ENCODE data around the gene GPR142.

Gene GPR142

DNA sequence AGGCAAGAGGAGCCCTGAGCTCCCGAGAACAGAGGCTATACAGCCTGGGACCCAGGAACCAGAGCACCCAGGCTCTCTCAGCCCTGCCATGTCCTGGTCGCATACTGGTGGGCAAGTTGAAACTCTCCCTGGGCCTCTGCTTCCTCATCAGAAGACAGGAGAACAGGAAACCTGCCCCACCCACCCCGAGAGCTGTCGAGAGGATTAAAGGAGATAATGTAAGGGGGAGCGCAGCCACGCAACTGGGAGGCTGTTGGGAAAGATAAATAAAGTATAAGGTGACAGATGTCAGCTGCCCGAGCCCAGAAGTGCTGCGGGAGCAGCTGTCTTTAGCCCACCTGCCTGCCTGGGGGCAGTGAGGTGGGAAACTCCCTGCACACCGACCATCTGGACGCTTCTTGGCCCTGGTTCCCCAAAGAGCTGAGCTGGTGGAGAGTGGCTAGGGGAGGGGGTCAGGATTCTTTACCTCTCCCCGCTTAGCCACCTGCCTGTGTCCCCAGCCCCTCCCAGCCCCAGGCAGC lies 34.5 kb upstream of the GPR142 start:
- Histone ChIP-seq H3K4me3 (ENCODE audit: low read depth, low read length) (no peak overlapping the region), H3K9ac (ENCODE audit: low read length) (no peak overlapping the region), H3K27me3 (ENCODE audit: control insufficient read depth, insufficient read depth, low read length) (peaks cover 11% of the 10 kb centered on the region), H3K36me3 (ENCODE audit: control insufficient read depth, insufficient read depth, low read length) (no peaks in the 10 kb centered on the region), H3K9me3 (ENCODE audit: control insufficient read depth, insufficient read depth, low read depth, low read length) (peaks cover 9% of the 10 kb centered on the region; the same call in 1 of the 2 replicates), H3K27ac (ENCODE audit: low read depth, low read length) (no peak overlapping the region), H3K4me1 (ENCODE audit: control insufficient read depth, insufficient read depth, low read length) (peaks cover 29% of the 10 kb centered on the region)

DNA sequence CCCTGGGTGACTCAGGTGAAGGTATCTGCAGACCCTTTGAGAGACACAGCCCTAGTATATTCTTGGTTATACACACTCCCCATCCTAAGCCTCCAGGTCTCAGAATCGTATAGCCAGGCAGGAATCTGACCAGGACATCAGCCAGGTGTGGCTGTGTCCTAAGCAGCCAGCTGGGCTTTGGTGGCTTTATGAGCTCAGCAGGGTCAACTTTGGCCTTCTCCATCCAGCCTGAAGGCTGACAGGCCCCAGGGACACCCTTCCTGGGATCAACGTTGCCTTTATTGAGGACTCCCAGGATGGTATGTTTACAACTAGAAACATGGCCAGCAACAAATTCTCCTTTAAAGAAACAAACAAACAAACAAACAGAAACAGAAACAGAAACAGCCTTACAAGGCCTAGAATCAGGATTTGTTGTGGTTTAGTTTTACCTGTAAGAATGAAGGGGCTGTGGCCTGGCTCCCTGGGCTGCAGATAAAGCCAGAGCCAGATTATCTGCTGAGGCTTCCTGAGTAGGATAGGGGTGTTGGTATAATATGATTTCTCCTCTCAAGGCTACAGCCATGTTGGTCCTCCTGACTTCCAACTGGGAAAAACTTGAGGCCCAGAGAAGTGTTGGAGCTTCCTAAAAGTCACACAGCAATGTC lies 32.8 kb upstream of the GPR142 start:
- Histone ChIP-seq H3K4me3 (ENCODE audit: low read depth, low read length) (no peak overlapping the region), H3K9ac (ENCODE audit: low read length) (no peak overlapping the region), H3K27ac (ENCODE audit: low read depth, low read length) (no peak overlapping the region), H3K9me3 (ENCODE audit: control insufficient read depth, insufficient read depth, low read depth, low read length) (peaks cover 9% of the 10 kb centered on the region; the same call in 1 of the 2 replicates), H3K36me3 (ENCODE audit: control insufficient read depth, insufficient read depth, low read length) (no peaks in the 10 kb centered on the region), H3K27me3 (ENCODE audit: control insufficient read depth, insufficient read depth, low read length) (no peaks in the 10 kb centered on the region; the same call in 1 of the 2 replicates), H3K4me1 (ENCODE audit: control insufficient read depth, insufficient read depth, low read length) (peaks cover 19% of the 10 kb centered on the region)

DNA sequence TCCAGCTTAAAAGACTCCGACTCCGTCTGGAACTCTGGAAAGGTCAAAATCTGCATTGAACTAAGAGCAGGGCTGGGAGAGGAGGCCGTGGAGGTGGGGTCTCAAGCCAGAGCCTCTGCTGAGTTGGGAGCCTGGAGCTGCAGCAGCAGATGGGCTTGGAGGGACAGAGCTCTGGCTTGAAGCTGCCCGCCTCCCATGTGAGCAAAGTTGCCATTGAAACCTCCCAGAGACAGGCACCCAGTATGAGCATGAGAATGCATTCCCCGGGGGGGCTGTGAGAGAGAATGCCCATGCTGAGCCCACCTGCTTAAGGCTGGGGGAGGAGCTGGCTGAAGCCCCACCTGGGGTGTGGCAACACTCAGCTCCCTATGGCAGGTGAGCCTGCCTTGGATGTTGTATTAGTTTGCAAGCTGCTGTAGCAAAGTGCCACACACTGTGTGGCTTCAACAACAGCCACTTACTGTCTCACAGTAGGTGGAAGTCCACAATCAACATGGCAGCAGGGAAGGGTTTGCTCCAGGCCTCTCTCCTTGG lies 31.7 kb upstream of the GPR142 start:
- Histone ChIP-seq H3K9me3 (ENCODE audit: control insufficient read depth, insufficient read depth, low read depth, low read length) (peaks cover 9% of the 10 kb centered on the region; the same call in 1 of the 2 replicates), H3K9ac (ENCODE audit: low read length) (no peak overlapping the region), H3K27me3 (ENCODE audit: control insufficient read depth, insufficient read depth, low read length) (no peaks in the 10 kb centered on the region; the same call in 1 of the 2 replicates), H3K4me3 (ENCODE audit: low read depth, low read length) (no peak overlapping the region), H3K27ac (ENCODE audit: low read depth, low read length) (no peak overlapping the region), H3K36me3 (ENCODE audit: control insufficient read depth, insufficient read depth, low read length) (no peaks in the 10 kb centered on the region), H3K4me1 (ENCODE audit: control insufficient read depth, insufficient read depth, low read length) (peaks cover 19% of the 10 kb centered on the region)

DNA sequence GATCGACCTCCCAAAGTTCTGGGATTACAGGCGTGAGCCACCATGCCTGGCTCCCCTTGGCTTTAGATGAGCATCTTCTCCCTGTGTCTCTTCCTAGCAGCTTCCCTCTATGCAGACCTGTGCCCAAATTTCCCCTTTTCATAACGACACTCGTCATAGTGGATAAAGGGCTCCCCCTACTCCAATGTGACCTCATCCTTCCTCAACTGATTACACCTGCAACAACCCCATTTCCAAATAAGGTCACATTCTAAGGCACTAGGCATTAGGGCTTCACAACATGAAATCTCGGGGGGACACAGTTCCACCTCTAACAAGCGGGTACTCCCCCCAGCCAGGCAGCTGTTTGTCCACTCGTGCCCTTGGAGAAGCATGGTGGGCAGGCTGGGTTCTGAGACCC lies 31.0 kb upstream of the GPR142 start:
- Histone ChIP-seq H3K27me3 (ENCODE audit: control insufficient read depth, insufficient read depth, low read length) (no peaks in the 10 kb centered on the region; the same call in 1 of the 2 replicates), H3K9me3 (ENCODE audit: control insufficient read depth, insufficient read depth, low read depth, low read length) (peaks cover 9% of the 10 kb centered on the region; the same call in 1 of the 2 replicates), H3K27ac (ENCODE audit: low read depth, low read length) (no peak overlapping the region), H3K36me3 (ENCODE audit: control insufficient read depth, insufficient read depth, low read length) (no peaks in the 10 kb centered on the region), H3K9ac (ENCODE audit: low read length) (no peak overlapping the region), H3K4me3 (ENCODE audit: low read depth, low read length) (no peak overlapping the region), H3K4me1 (ENCODE audit: control insufficient read depth, insufficient read depth, low read length) (peaks cover 19% of the 10 kb centered on the region)

DNA sequence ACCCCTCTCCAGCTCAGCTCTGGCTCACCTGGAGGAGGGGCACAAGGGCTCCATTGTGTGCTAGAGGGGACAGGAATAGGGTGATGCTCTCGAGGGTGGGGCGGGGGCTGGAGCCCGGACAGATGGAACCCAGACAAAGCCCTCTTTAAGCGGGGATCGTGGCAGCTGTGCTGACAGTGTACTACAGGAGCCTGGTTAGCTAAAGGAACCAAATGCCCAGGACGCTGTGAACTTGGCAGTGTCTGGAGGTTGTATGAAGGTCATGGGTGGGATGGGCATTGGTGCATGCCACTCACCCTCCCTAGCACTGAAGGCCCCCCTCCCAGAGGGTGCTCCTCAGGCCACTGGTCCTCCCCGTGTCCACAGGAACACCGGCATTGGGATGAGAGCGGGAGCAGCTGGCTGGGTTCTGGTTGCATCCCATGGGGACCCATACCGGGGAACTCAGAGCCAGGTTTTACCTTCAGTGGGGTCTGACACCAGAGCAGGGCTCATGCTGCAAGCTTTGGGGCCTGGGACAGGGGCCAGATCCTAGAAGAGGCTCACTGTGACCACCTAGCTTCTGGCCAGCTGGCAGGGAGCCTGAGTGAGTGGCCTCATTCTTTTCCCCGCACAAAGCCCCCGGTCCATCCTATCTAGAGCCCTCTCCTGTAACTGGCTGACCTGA lies 29.3 kb upstream of the GPR142 start:
- Histone ChIP-seq H3K4me1 (ENCODE audit: control insufficient read depth, insufficient read depth, low read length) (peaks cover 8% of the 10 kb centered on the region; the same call in 1 of the 2 replicates), H3K27me3 (ENCODE audit: control insufficient read depth, insufficient read depth, low read length) (no peaks in the 10 kb centered on the region; the same call in 1 of the 2 replicates), H3K36me3 (ENCODE audit: control insufficient read depth, insufficient read depth, low read length) (no peaks in the 10 kb centered on the region), H3K9ac (ENCODE audit: low read length) (no peak overlapping the region), H3K27ac (ENCODE audit: low read depth, low read length) (no peak overlapping the region), H3K9me3 (ENCODE audit: control insufficient read depth, insufficient read depth, low read depth, low read length) (peaks cover 9% of the 10 kb centered on the region; the same call in 1 of the 2 replicates), H3K4me3 (ENCODE audit: low read depth, low read length) (no peak overlapping the region)

DNA sequence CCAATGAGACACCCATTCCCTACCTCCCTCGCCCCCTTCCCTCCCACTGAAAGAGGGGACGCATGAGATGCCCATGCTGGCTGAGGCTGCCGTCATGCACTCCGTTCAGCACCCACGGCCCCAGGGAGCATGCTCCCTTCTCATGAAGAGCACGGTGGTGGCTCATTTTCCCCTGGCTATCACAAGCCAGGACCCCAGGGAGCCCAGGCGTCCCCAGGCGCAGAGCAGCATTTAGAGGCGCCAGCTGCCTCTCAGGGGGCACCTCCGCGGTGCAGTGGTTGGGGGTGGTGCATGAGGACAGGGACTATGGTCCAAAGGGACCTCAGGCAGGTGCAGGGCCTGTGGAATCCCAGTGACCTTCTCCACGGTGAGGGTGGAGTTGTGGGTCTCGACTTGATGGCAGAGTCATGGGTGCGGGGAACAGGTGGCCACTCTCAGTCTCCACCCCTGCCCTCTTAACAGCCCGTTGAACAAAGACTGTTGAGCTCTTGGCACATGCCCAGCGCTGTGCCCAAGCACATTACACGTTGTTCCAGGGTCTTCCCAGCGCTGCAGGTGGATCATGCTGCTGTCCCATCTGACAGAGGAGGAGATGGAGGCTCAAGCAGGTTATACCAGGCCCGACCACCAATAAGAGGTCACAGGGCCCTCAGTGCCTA lies 27.6 kb upstream of the GPR142 start:
- no peak overlapping the region for H3K4me3 ChIP-seq (ENCODE audit: low read depth, low read length)
- H3K4me1 ChIP-seq (ENCODE audit: control insufficient read depth, insufficient read depth, low read length) = peaks cover 7% of the 10 kb centered on the region; the same call in 1 of the 2 replicates
- H3K9ac ChIP-seq (ENCODE audit: low read length) = no peak overlapping the region
- H3K36me3 ChIP-seq (ENCODE audit: control insufficient read depth, insufficient read depth, low read length) = no peaks in the 10 kb centered on the region
- no peaks in the 10 kb centered on the region; the same call in 1 of the 2 replicates for H3K27me3 ChIP-seq (ENCODE audit: control insufficient read depth, insufficient read depth, low read length)
- H3K9me3 ChIP-seq (ENCODE audit: control insufficient read depth, insufficient read depth, low read depth, low read length) = peaks cover 2% of the 10 kb centered on the region; the same call in 1 of the 2 replicates
- no peak overlapping the region for H3K27ac ChIP-seq (ENCODE audit: low read depth, low read length)

DNA sequence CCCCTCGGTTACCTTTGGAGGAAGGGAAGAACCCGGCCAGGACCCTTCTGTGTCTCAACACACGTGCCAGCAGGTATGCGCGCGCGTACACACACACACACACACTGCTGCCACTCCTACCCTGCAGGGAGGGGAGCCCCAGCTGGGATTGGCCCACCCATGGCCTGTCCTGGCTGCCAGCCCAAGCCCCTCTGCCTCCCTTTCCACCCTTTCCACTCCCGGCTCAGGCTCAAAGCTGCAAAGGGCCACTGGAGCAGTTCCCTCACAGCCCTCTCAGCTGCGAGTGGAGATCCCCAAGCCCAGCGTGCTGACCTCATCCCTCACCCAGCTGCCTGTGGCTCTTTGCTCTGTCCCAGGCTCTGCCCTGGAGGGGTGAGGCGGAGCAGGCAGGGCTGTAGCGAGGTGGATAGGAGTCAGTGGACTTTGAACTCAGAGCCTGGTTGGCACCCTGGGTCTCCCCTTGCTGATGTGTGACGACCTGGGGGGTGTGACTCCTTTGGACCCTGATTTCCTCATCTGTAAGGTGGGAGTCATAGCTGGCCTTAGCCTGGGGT lies 26.8 kb upstream of the GPR142 start:
- Histone ChIP-seq H3K9ac (ENCODE audit: low read length) (no peak overlapping the region), H3K4me1 (ENCODE audit: control insufficient read depth, insufficient read depth, low read length) (peaks cover 4% of the 10 kb centered on the region; the same call in 1 of the 2 replicates), H3K4me3 (ENCODE audit: low read depth, low read length) (no peak overlapping the region)

DNA sequence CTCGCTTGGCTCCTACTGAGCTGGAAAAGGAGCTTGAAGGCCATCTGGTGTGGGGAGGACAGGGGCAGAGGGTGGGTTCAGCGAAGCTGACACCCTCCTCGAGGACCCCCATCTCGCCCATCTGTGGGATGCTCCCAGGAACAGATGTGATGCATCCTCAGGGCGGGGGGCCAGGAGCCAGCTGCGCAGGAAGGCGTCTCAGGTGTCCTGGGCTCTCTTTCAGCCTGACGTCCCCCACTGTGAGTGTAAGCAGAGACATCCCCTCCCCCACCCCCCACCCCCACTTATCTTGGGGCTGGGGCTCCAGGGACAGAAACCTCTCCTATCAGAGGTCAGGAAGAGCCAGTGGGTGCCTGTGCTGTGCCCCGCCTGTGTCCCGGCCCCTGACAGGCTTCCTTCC lies 25.1 kb upstream of the GPR142 start:
- Histone ChIP-seq H3K36me3 (ENCODE audit: control insufficient read depth, insufficient read depth, low read length) (no peaks in the 10 kb centered on the region), H3K4me1 (ENCODE audit: control insufficient read depth, insufficient read depth, low read length) (no peaks in the 10 kb centered on the region; the same call in 1 of the 2 replicates), H3K27me3 (ENCODE audit: control insufficient read depth, insufficient read depth, low read length) (no peaks in the 10 kb centered on the region; the same call in 1 of the 2 replicates), H3K9ac (ENCODE audit: low read length) (no peak overlapping the region), H3K9me3 (ENCODE audit: control insufficient read depth, insufficient read depth, low read depth, low read length) (no peaks in the 10 kb centered on the region), H3K27ac (ENCODE audit: low read depth, low read length) (no peak overlapping the region), H3K4me3 (ENCODE audit: low read depth, low read length) (no peak overlapping the region)

More for the DNA sequence above, 26.8 kb upstream of the GPR142 start:
- no peaks in the 10 kb centered on the region for H3K36me3 ChIP-seq (ENCODE audit: control insufficient read depth, insufficient read depth, low read length)
- H3K27me3 ChIP-seq (ENCODE audit: control insufficient read depth, insufficient read depth, low read length) = no peaks in the 10 kb centered on the region; the same call in 1 of the 2 replicates
- no peak overlapping the region for H3K27ac ChIP-seq (ENCODE audit: low read depth, low read length)
- H3K9me3 ChIP-seq (ENCODE audit: control insufficient read depth, insufficient read depth, low read depth, low read length) = no peaks in the 10 kb centered on the region

DNA sequence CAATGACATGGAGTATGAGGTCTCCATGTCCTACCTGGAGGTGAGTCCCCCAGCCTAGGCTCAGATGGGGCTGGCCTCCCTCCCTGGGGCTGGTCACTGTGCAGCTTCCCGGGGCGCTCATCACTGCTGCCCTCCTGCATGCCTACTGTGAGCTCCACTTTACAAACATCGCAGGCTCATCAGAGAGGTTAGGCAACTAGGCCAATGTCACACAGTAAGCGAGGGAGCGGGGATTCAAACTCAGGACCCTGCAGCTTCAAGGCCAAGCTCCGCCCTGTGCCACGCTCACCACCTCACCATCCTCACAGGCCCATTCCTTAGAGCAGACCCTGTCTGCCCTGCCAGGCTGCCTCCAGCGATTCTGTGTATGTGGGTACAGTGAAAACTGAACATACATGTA lies 24.2 kb upstream of the GPR142 start:
- Histone ChIP-seq H3K27ac (ENCODE audit: low read depth, low read length) (no peak overlapping the region), H3K27me3 (ENCODE audit: control insufficient read depth, insufficient read depth, low read length) (peaks cover 7% of the 10 kb centered on the region; the same call in 1 of the 2 replicates), H3K4me3 (ENCODE audit: low read depth, low read length) (no peak overlapping the region), H3K9ac (ENCODE audit: low read length) (no peak overlapping the region), H3K4me1 (ENCODE audit: control insufficient read depth, insufficient read depth, low read length) (no peaks in the 10 kb centered on the region; the same call in 1 of the 2 replicates), H3K9me3 (ENCODE audit: control insufficient read depth, insufficient read depth, low read depth, low read length) (no peaks in the 10 kb centered on the region), H3K36me3 (ENCODE audit: control insufficient read depth, insufficient read depth, low read length) (no peaks in the 10 kb centered on the region)

DNA sequence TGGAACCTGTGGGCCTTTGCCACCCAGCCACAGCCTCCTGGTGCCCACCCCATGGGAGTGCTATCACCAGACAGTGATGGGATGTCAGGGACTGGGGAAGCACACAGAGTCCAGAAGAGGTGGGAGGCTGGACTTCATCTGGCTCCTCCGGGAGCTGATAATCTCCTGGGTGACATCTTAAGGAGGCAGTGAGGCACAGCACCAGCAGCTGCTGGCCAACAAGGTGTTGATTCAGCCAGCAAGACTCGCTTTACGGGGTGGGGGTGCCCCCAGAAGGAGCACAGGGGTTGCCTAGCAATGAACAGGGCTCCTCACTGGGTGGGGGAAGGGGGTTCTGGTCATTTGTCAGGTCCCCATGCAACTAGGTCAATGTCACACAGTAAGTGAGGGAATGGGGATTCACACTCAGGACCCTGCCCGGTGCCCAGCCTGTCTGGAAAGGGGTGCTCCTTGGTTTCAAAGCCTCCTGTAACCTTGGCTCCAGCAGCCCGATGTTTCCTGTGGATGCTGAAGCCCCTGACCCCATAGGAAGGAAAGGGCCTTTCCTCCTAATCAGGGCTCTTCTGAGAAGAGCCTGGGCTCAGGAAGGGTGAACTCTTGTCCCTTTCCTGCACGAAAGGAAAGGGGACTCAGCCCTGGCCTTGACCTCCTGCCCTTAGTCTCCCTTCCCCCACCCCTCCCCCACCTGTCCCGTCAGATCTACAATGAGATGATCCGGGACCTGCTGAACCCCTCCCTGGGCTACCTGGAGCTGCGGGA lies 23.6 kb upstream of the GPR142 start:
- H3K9me3 ChIP-seq (ENCODE audit: control insufficient read depth, insufficient read depth, low read depth, low read length) = no peaks in the 10 kb centered on the region
- no peak overlapping the region for H3K4me3 ChIP-seq (ENCODE audit: low read depth, low read length)
- H3K27me3 ChIP-seq (ENCODE audit: control insufficient read depth, insufficient read depth, low read length) = peaks cover 13% of the 10 kb centered on the region; the same call in 1 of the 2 replicates
- no peaks in the 10 kb centered on the region; the same call in 1 of the 2 replicates for H3K4me1 ChIP-seq (ENCODE audit: control insufficient read depth, insufficient read depth, low read length)
- no peak overlapping the region for H3K27ac ChIP-seq (ENCODE audit: low read depth, low read length)
- H3K9ac ChIP-seq (ENCODE audit: low read length) = no peak overlapping the region
- no peaks in the 10 kb centered on the region for H3K36me3 ChIP-seq (ENCODE audit: control insufficient read depth, insufficient read depth, low read length)
